GM18511 (cell line): ENCODE data around the gene UNC5CL.

Source experiments
- ATAC-seq: cut with Tn5 transposase; IDR thresholded peaks from one replicate; pipeline ENCODE4 v1.9.1; 2021; ENCODE audit warnings: mild to moderate bottlenecking, moderate library complexity; ENCODE audit not compliant: unreplicated experiment

The UNC5CL gene

GRCh38 chr6:40977085-40977484 is 61.9 kb downstream of the UNC5CL start:
- ATAC-seq, result no peak
